ENCODE results near the gene SAMD10.

The SAMD10 gene

GRCh38 chr20:63957004-63957689 lies 22.3 kb downstream of the SAMD10 start:
- no peak for DNase-seq (ENCODE audit: low read depth, low spot score)

GRCh38 chr20:63956664-63957003 lies 22.8 kb downstream of the SAMD10 start:
- no peak for DNase-seq (ENCODE audit: low read depth, low spot score)

GRCh38 chr20:63955827-63956663 lies 23.4 kb downstream of the SAMD10 start, which contains the start of gene UCKL1:
UCKL1 (minus strand) TSS chr20:63956416; CDS start chr20:63956372, 44 bp downstream.
- DNase-seq (ENCODE audit: low read depth, low spot score), result peak; percentile 74

GRCh38 chr20:63955281-63955826 lies 24.1 kb downstream of the SAMD10 start:
- DNase-seq (ENCODE audit: low read depth, low spot score), result no peak

- DNase-seq (ENCODE audit: low read depth, low spot score), result no peak
These were observed 25.5 kb downstream of the SAMD10 start for GRCh38 chr20:63953764-63954429.

GRCh38 chr20:63952769-63953168 lies 26.7 kb downstream of the SAMD10 start:
- no peak for DNase-seq (ENCODE audit: low read depth, low spot score)

GRCh38 chr20:63952210-63952535 lies 27.3 kb downstream of the SAMD10 start:
- no peak for DNase-seq (ENCODE audit: low read depth, low spot score)

- no peak for DNase-seq (ENCODE audit: low read depth, low spot score)
These were observed 27.8 kb downstream of the SAMD10 start for GRCh38 chr20:63951398-63952209.

GRCh38 chr20:63950701-63951397 lies 28.6 kb downstream of the SAMD10 start:
- no peak for DNase-seq (ENCODE audit: low read depth, low spot score)

- DNase-seq (ENCODE audit: low read depth, low spot score), result no peak
These were observed 31.6 kb downstream of the SAMD10 start for GRCh38 chr20:63947638-63948456.

GRCh38 chr20:63946986-63947637 lies 32.3 kb downstream of the SAMD10 start:
- no peak for DNase-seq (ENCODE audit: low read depth, low spot score)

- DNase-seq (ENCODE audit: low read depth, low spot score), result no peak
These were observed 33.2 kb downstream of the SAMD10 start for GRCh38 chr20:63945921-63946920.

GRCh38 chr20:63945031-63945658 lies 34.3 kb downstream of the SAMD10 start:
- no peak for DNase-seq (ENCODE audit: low read depth, low spot score)

GRCh38 chr20:63944078-63944941 lies 35.1 kb downstream of the SAMD10 start:
- no peak for DNase-seq (ENCODE audit: low read depth, low spot score)

- no peak for DNase-seq (ENCODE audit: low read depth, low spot score)
These were observed 35.7 kb downstream of the SAMD10 start for GRCh38 chr20:63943808-63944077.

- no peak for DNase-seq (ENCODE audit: low read depth, low spot score)
These were observed 36.3 kb downstream of the SAMD10 start for GRCh38 chr20:63942969-63943807.
